BJ (cell line): ENCODE data around the gene STC2. TPM values are rescaled to one million over a fixed set of nuclear protein-coding genes. Genes with fewer than 3 reads are reported as not detected.

ENCODE experiments used
- CTCF ChIA-PET: fragments of 350-600 bp; formaldehyde crosslinking; extraction: SDS; loops from one replicate; lab custom pipeline; 2021; ENCODE audit warnings: antibody characterized with exemption, inconsistent platforms; lab: Yijun Ruan, JAX
- POLR2A ChIA-PET: fragments of 300-600 bp; sonication (Branson Sonifier 250); formaldehyde crosslinking; extraction: SDS; loops from one replicate; lab custom pipeline; 2021; ENCODE audit warnings: antibody characterized with exemption; lab: Charles Lee
- DNase-seq: peaks from one replicate; pipeline ENCODE4 v3.0.0-alpha.2; 2011; ENCODE audit warnings: low read depth
- H3K27me3 ChIP-seq: 2 replicates; pipeline ENCODE4 v1.6.0; 2011; ENCODE audit warnings: low read length; ENCODE audit not compliant: control insufficient read depth, insufficient read depth
- H3K36me3 ChIP-seq: 2 replicates; pipeline ENCODE4 v1.5.1; 2011; ENCODE audit warnings: low read length; ENCODE audit not compliant: control insufficient read depth, insufficient read depth
- H3K4me3 ChIP-seq: 2 replicates; pipeline ENCODE4 v1.5.1; 2011; ENCODE audit warnings: low read depth, mild to moderate bottlenecking, control low read depth, low read length
- CTCF ChIP-seq: IDR thresholded peaks from 2 replicates; pipeline ENCODE4 v1.5.1; 2011; ENCODE audit warnings: low read depth, mild to moderate bottlenecking, control low read depth, inconsistent platforms, low read length, moderate library complexity; ENCODE audit not compliant: insufficient read depth
- polyA plus RNA-seq: library from polyadenylated mRNA; depleted of rRNA; stranded (reverse); fragments of >200 nt; gene quantifications from 2 replicates; pipeline ENCODE4 v1.2.3, GENCODE V29; 2011

STC2 gene
- polyA plus RNA-seq, 1 experiment = 168 TPM

DNA sequence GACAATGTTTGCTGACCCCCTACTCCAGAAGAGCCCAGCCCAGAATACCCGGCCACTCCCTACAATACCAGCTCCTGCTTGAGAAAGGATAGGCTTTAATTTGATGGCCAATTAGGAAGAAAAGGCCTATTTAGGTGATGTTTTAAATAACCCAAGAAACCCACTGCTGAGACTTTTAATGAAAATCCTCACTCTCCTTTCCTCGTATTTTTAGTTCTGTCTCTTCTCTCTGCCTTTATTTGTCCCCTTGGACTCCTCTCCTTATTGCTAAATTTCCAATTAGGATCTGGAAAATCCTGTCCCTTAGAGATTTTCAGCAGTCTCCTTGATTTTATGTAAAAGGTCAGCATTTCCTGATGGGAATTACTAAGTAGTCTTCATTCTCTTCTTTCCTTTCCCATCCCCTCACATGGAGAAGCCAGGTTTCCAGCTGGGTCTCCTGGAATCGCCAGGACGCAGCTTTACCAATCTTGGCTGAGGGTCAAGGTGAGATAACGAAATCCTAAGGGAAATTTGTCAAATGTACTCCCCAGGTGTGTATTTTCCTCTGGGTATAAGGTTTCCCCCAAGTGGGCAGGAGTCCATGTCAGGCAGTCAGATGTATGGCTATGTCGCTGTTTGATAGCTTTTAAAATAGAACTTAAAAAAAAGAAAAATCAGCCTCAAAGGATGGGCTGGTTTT is 11.7 kb downstream of the STC2 start:
- no peak for TF ChIP-seq CTCF
- no peak for DNase-seq
- POLR2A ChIA-PET = interaction anchor here (0.6 kb wide), 1 partner anchor 36 kb away, joined by 3 read pairs; no protein-coding TSS in a partner anchor
- H3K27me3 ChIP-seq = no peaks in the 10 kb centered on the region
- CTCF ChIA-PET = interaction anchor here (0.9 to 1.2 kb wide), 6 partner anchors 10 to 24 kb away, joined by 3 to 4 read pairs (median 3); no protein-coding TSS in a partner anchor
- peaks cover 40% of the 10 kb centered on the region for H3K36me3 ChIP-seq
- H3K4me3 ChIP-seq = no peak overlapping the region

- no peaks in the 10 kb centered on the region for H3K27me3 ChIP-seq
- no peak overlapping the region for H3K4me3 ChIP-seq
- ChIA-PET CTCF (interaction anchor here (0.9 to 1.2 kb wide), 5 partner anchors 11 to 23 kb away, joined by 3 to 4 read pairs (median 3); no protein-coding TSS in a partner anchor), POLR2A (interaction anchor here (0.6 kb wide), 1 partner anchor 37 kb away, joined by 3 read pairs; no protein-coding TSS in a partner anchor)
- DNase-seq = no peak
- TF ChIP-seq CTCF = no peak
- H3K36me3 ChIP-seq = peaks cover 34% of the 10 kb centered on the region
These were observed 12.5 kb downstream of the STC2 start for GRCh38 chr5:173315495-173316338.

DNA sequence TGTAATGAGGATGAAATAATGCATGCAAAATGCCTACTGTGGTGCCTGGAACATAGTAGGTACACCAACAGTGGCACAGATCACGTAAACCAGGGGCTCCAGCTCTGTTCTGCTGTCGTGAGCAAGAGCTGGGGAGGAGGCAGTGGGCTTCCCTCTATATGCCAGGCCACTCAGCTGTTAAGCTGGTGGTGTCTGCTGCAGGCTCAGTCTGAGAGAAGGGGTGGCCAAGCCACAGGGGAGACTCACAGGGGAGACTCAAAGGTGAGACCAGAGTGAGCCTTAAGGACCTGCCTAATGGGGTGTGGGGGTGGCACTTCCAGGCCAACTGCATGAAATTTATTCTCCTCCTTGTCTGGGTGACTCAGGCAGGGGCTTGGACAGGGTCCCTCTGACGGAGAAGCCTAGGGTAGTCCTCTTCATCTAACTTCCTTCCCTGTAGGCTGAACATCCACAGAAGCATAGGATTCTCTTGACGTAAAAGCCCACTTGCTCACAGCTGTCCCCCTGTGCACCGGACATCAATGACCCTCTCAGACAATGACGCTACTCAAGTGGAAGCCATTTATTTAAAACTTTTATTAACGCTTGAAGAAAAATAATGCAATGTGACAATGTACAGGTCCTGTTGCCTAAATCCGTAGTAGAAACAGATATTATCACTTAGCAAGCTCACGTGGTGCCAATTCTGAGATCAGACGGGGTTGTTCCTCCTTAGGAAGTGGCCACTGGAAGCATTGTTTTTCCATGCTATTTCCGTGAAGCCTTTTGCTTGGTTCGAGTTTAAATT is 13.9 kb downstream of the STC2 start:
- ChIA-PET POLR2A (no interaction called here), CTCF (interaction anchor here (0.6 to 1.0 kb wide), 2 partner anchors 9 to 326 kb away, joined by 3 to 4 read pairs; no protein-coding TSS in a partner anchor)
- TF ChIP-seq CTCF = no peak
- H3K4me3 ChIP-seq = no peak overlapping the region
- H3K36me3 ChIP-seq = peaks cover 23% of the 10 kb centered on the region
- no peaks in the 10 kb centered on the region for H3K27me3 ChIP-seq
- no peak for DNase-seq

- DNase-seq = no peak
- TF ChIP-seq CTCF = no peak
- no peak overlapping the region for H3K4me3 ChIP-seq
- H3K36me3 ChIP-seq = peaks cover 14% of the 10 kb centered on the region
- H3K27me3 ChIP-seq = no peaks in the 10 kb centered on the region
- CTCF ChIA-PET = interaction anchor here (0.6 to 4.7 kb wide), 4 partner anchors 14 to 325 kb away, joined by 3 to 18 read pairs (median 7); no protein-coding TSS in a partner anchor
- POLR2A ChIA-PET = no interaction called here
These were observed 14.8 kb downstream of the STC2 start for GRCh38 chr5:173313351-173313801.
